GM23338 (cell line): Measurements from ENCODE around the gene SERPINB11. TPM values are rescaled to one million over a fixed set of nuclear protein-coding genes. Genes with fewer than 3 reads are reported as not detected.

Experiments
- ATAC-seq: fragments of 200-7000 bp; cut with Tn5 transposase; 3 replicates; pipeline ENCODE4 v1.9.1; 2020
- DNase-seq: peaks from one replicate; pipeline ENCODE4 v3.0.0-alpha.2; 2015; ENCODE audit warnings: low spot score
- H2AFZ ChIP-seq: fragments of 200-600 bp; sonication (generic); 2 replicates; pipeline ENCODE4 v1.8.0; 2016; ENCODE audit warnings: antibody characterized with exemption, mild to moderate bottlenecking, moderate library complexity
- H3F3A ChIP-seq: fragments of 200-600 bp; sonication (generic); replicated peaks from 2 replicates; pipeline ENCODE4 v1.8.0; 2017; ENCODE audit warnings: antibody characterized with exemption, mixed run types, low read depth
- H3K27ac ChIP-seq: fragments of 200-600 bp; sonication (generic); 2 replicates; pipeline ENCODE4 v1.6.1; 2016; ENCODE audit warnings: low read depth
- H3K27me3 ChIP-seq: fragments of 200-600 bp; sonication (generic); 2 replicates; pipeline ENCODE4 v1.8.0; 2016; ENCODE audit warnings: mild to moderate bottlenecking, mixed run types, moderate library complexity; ENCODE audit not compliant: insufficient read depth
- H3K36me3 ChIP-seq: fragments of 200-600 bp; sonication (generic); 2 replicates; pipeline ENCODE4 v1.8.0; 2016; ENCODE audit warnings: mild to moderate bottlenecking; ENCODE audit not compliant: insufficient read depth
- H3K4me1 ChIP-seq: fragments of 200-600 bp; sonication (generic); 2 replicates; pipeline ENCODE4 v1.8.0; 2016; ENCODE audit warnings: mild to moderate bottlenecking, moderate library complexity; ENCODE audit not compliant: insufficient read depth
- H3K4me2 ChIP-seq: fragments of 200-600 bp; sonication (generic); 2 replicates; pipeline ENCODE4 v1.7.1; 2017; ENCODE audit warnings: mixed run types
- H3K4me3 ChIP-seq: fragments of 200-600 bp; sonication (generic); 2 replicates; pipeline ENCODE4 v1.6.1; 2016; ENCODE audit warnings: mixed run types
- H3K79me2 ChIP-seq: fragments of 200-600 bp; sonication (generic); replicated peaks from 2 replicates; pipeline ENCODE4 v1.8.0; 2017; ENCODE audit warnings: mild to moderate bottlenecking; ENCODE audit not compliant: insufficient read depth
- H3K9me2 ChIP-seq: fragments of 200-600 bp; sonication (generic); 2 replicates; pipeline ENCODE4 v1.8.0; 2017; ENCODE audit not compliant: insufficient read depth
- H4K20me1 ChIP-seq: fragments of 200-600 bp; sonication (generic); replicated peaks from 2 replicates; pipeline ENCODE4 v1.8.0; 2017; ENCODE audit warnings: mild to moderate bottlenecking; ENCODE audit not compliant: insufficient read depth
- H3K27ac Mint-ChIP-seq: 2 replicates; pipeline ENCODE4 v1.8.0; 2020; ENCODE audit warnings: inconsistent platforms, mild to moderate bottlenecking, moderate library complexity, mixed read lengths
- H3K27me3 Mint-ChIP-seq: 3 replicates; pipeline ENCODE4 v1.8.0; 2022; ENCODE audit warnings: low read depth, mild to moderate bottlenecking, moderate library complexity, mixed read lengths, inconsistent platforms; ENCODE audit not compliant: insufficient read depth, poor library complexity
- H3K36me3 Mint-ChIP-seq: 3 replicates; pipeline ENCODE4 v1.8.0; 2021; ENCODE audit warnings: low read depth, mild to moderate bottlenecking, inconsistent platforms, moderate library complexity, mixed read lengths
- H3K4me1 Mint-ChIP-seq: 3 replicates; pipeline ENCODE4 v1.8.0; 2020; ENCODE audit warnings: mild to moderate bottlenecking, inconsistent platforms, mixed read lengths
- H3K4me3 Mint-ChIP-seq: 3 replicates; pipeline ENCODE4 v1.8.0; 2021; ENCODE audit warnings: moderate library complexity, mild to moderate bottlenecking, inconsistent platforms, mixed read lengths
- H3K9me3 Mint-ChIP-seq: 3 replicates; pipeline ENCODE4 v1.8.0; 2020; ENCODE audit warnings: moderate library complexity, mild to moderate bottlenecking, inconsistent platforms, mixed read lengths
- CREB1 ChIP-seq: fragments of 250-450 bp; sonication (Bioruptor Pico); IDR thresholded peaks from 2 replicates; pipeline ENCODE4 v1.5.0; 2020; ENCODE audit warnings: low read depth, mild to moderate bottlenecking, moderate library complexity
- EZH2 ChIP-seq: fragments of 200-600 bp; sonication (generic); IDR thresholded peaks from one replicate; pipeline ENCODE4 v1.8.0; 2017; ENCODE audit warnings: antibody characterized with exemption, mild to moderate bottlenecking, low read depth; ENCODE audit not compliant: unreplicated experiment
- EZH2phosphoT487 ChIP-seq: fragments of 200-600 bp; sonication (generic); IDR thresholded peaks from one replicate; pipeline ENCODE4 v1.8.1; 2018; ENCODE audit warnings: antibody characterized with exemption; ENCODE audit not compliant: unreplicated experiment
- JUNB ChIP-seq: IDR thresholded peaks from one replicate; pipeline ENCODE4 v1.6.1; 2016; ENCODE audit warnings: antibody characterized with exemption; ENCODE audit not compliant: unreplicated experiment
- NANOG ChIP-seq: IDR thresholded peaks from 2 replicates; pipeline ENCODE4 v1.6.1; 2016; ENCODE audit warnings: antibody characterized with exemption, borderline replicate concordance
- POLR2AphosphoS5 ChIP-seq: IDR thresholded peaks from 2 replicates; pipeline ENCODE4 v1.6.1; 2016; ENCODE audit warnings: antibody characterized with exemption, low read depth
- STAT1 ChIP-seq: IDR thresholded peaks from one replicate; pipeline ENCODE4 v1.6.1; 2016; ENCODE audit warnings: antibody characterized with exemption; ENCODE audit not compliant: unreplicated experiment
- ZNF114 ChIP-seq: fragments of 250-450 bp; sonication (Bioruptor Pico); IDR thresholded peaks from 2 replicates; pipeline ENCODE4 v1.5.0; 2020; ENCODE audit warnings: mild to moderate bottlenecking, moderate library complexity
- ZNF331 ChIP-seq: fragments of 250-450 bp; sonication (Bioruptor Pico); IDR thresholded peaks from 2 replicates; pipeline ENCODE4 v1.5.0; 2020; ENCODE audit warnings: low read depth, mild to moderate bottlenecking, moderate library complexity
- long read RNA-seq: library from polyadenylated mRNA; unstranded; transcript quantifications from one replicate; pipeline ENCODE4 v2.0.0, GENCODE V29; 2020; ENCODE audit not compliant: unreplicated experiment
- polyA plus RNA-seq: library from polyadenylated mRNA; unstranded; fragments of >200 nt; fragmentation: Nextera tagmentation; extraction: Ambion mirVana; gene quantifications from 2 replicates; pipeline ENCODE4 v1.2.1, GENCODE V29; 2016
- total RNA-seq: library from RNA; depleted of rRNA; stranded (reverse); fragments of >200 nt; shearing (Covaris generic); gene quantifications from 2 replicates; pipeline ENCODE4 v1.2.3, GENCODE V29; 2014; rRNA removed
- TF ChIP-seq, protein P1 (sequence below): fragments of 250-450 bp; sonication (Bioruptor Pico); IDR thresholded peaks from 2 replicates; pipeline ENCODE4 v1.5.0; 2020; ENCODE audit warnings: mild to moderate bottlenecking, moderate library complexity
- TF ChIP-seq, protein P2 (sequence below): IDR thresholded peaks from 2 replicates; pipeline ENCODE4 v1.6.1; 2016; ENCODE audit warnings: antibody characterized with exemption
- TF ChIP-seq, protein P3 (sequence below), 2 experiments: fragments of 200-600 bp in 1 of 2; sonication (generic) in 1 of 2; conservative IDR thresholded peaks; 2 replicates each; pipeline versions ENCODE4 v1.5.1 to v1.6.1; 2016 to 2017; ENCODE audit warnings: antibody characterized with exemption in 2 of 2, low read depth in 2 of 2, mild to moderate bottlenecking in 2 of 2, moderate library complexity in 1 of 2
- TF ChIP-seq, protein P4 (sequence below): IDR thresholded peaks from one replicate; pipeline ENCODE4 v1.6.1; 2018; ENCODE audit warnings: antibody characterized with exemption; ENCODE audit not compliant: unreplicated experiment

Gene SERPINB11, protein sequence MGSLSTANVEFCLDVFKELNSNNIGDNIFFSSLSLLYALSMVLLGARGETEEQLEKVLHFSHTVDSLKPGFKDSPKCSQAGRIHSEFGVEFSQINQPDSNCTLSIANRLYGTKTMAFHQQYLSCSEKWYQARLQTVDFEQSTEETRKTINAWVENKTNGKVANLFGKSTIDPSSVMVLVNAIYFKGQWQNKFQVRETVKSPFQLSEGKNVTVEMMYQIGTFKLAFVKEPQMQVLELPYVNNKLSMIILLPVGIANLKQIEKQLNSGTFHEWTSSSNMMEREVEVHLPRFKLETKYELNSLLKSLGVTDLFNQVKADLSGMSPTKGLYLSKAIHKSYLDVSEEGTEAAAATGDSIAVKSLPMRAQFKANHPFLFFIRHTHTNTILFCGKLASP
- total RNA-seq (not detected in 2 replicates), polyA plus RNA-seq (not detected in 2 replicates)
- long read RNA-seq = 0 reads

DNA sequence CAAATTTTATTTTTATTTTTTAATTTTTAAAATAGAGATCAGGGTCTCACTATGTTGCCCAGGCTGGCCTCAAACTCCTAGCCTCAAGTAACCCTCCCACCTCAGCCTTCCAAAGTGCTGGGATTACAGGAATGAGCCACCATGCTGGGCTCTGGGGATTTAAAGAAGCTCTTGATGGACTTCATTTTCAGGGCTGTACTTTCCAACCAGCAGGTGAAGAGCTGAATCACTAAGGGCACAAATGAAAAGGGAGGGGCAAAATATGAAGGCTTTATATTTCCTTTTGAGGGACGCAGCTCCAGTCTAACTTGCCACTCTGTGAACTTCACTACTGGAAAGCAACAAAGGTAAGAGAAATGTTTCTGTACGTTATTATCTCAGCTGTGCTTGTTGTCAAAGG is at the start of gene SERPINB11:
Gene SERPINB11 (plus strand): TSS at position 301 of the 400 bp plus-strand sequence. CDS start 7,234 bp downstream, outside the sequence.
- no peaks in the 10 kb centered on the region for H4K20me1 ChIP-seq
- H2AFZ ChIP-seq = no peak within 1 kb of the TSS
- H3K4me3 ChIP-seq = no peak within 1 kb of the TSS
- Mint-ChIP-seq H3K27me3 (no peaks in the 10 kb centered on the region), H3K27ac (no peak within 1 kb of the TSS), H3K4me1 (no peaks in the 10 kb centered on the region), H3K36me3 (no peaks in the 10 kb centered on the region), H3K9me3 (no peaks in the 10 kb centered on the region), H3K4me3 (no peak within 1 kb of the TSS)
- H3K4me1 ChIP-seq = no peaks in the 10 kb centered on the region
- no peak within 1 kb of the TSS for H3K4me2 ChIP-seq
- no peak within 1 kb of the TSS for H3K27ac ChIP-seq
- DNase-seq (no peak), ATAC-seq (no peak)
- 0 out of 2 replicates have a peak, but pooled peaks cover 6% of the 10 kb centered on the region for H3K9me2 ChIP-seq
- no peak for TF ChIP-seq STAT1
- TF ChIP-seq POLR2AphosphoS5 = no peak
- TF ChIP-seq, protein P1, sequence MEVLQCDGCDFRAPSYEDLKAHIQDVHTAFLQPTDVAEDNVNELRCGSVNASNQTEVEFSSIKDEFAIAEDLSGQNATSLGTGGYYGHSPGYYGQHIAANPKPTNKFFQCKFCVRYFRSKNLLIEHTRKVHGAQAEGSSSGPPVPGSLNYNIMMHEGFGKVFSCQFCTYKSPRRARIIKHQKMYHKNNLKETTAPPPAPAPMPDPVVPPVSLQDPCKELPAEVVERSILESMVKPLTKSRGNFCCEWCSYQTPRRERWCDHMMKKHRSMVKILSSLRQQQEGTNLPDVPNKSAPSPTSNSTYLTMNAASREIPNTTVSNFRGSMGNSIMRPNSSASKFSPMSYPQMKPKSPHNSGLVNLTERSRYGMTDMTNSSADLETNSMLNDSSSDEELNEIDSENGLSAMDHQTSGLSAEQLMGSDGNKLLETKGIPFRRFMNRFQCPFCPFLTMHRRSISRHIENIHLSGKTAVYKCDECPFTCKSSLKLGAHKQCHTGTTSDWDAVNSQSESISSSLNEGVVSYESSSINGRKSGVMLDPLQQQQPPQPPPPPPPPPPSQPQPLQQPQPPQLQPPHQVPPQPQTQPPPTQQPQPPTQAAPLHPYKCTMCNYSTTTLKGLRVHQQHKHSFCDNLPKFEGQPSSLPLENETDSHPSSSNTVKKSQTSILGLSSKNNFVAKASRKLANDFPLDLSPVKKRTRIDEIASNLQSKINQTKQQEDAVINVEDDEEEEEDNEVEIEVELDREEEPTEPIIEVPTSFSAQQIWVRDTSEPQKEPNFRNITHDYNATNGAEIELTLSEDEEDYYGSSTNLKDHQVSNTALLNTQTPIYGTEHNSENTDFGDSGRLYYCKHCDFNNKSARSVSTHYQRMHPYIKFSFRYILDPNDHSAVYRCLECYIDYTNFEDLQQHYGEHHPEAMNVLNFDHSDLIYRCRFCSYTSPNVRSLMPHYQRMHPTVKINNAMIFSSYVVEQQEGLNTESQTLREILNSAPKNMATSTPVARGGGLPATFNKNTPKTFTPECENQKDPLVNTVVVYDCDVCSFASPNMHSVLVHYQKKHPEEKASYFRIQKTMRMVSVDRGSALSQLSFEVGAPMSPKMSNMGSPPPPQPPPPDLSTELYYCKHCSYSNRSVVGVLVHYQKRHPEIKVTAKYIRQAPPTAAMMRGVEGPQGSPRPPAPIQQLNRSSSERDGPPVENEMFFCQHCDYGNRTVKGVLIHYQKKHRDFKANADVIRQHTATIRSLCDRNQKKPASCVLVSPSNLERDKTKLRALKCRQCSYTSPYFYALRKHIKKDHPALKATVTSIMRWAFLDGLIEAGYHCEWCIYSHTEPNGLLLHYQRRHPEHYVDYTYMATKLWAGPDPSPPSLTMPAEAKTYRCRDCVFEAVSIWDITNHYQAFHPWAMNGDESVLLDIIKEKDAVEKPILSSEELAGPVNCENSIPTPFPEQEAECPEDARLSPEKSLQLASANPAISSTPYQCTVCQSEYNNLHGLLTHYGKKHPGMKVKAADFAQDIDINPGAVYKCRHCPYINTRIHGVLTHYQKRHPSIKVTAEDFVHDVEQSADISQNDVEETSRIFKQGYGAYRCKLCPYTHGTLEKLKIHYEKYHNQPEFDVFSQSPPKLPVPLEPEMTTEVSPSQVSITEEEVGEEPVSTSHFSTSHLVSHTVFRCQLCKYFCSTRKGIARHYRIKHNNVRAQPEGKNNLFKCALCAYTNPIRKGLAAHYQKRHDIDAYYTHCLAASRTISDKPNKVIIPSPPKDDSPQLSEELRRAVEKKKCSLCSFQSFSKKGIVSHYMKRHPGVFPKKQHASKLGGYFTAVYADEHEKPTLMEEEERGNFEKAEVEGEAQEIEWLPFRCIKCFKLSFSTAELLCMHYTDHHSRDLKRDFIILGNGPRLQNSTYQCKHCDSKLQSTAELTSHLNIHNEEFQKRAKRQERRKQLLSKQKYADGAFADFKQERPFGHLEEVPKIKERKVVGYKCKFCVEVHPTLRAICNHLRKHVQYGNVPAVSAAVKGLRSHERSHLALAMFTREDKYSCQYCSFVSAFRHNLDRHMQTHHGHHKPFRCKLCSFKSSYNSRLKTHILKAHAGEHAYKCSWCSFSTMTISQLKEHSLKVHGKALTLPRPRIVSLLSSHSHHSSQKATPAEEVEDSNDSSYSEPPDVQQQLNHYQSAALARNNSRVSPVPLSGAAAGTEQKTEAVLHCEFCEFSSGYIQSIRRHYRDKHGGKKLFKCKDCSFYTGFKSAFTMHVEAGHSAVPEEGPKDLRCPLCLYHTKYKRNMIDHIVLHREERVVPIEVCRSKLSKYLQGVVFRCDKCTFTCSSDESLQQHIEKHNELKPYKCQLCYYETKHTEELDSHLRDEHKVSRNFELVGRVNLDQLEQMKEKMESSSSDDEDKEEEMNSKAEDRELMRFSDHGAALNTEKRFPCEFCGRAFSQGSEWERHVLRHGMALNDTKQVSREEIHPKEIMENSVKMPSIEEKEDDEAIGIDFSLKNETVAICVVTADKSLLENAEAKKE (CRISPR knock-in tag) = no peak
- no peak for TF ChIP-seq EZH2phosphoT487
- TF ChIP-seq CREB1 = no peak
- TF ChIP-seq, protein P2, sequence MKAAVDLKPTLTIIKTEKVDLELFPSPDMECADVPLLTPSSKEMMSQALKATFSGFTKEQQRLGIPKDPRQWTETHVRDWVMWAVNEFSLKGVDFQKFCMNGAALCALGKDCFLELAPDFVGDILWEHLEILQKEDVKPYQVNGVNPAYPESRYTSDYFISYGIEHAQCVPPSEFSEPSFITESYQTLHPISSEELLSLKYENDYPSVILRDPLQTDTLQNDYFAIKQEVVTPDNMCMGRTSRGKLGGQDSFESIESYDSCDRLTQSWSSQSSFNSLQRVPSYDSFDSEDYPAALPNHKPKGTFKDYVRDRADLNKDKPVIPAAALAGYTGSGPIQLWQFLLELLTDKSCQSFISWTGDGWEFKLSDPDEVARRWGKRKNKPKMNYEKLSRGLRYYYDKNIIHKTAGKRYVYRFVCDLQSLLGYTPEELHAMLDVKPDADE = no peak
- TF ChIP-seq ZNF331 (CRISPR knock-in tag) = no peak
- no peak for TF ChIP-seq EZH2
- TF ChIP-seq NANOG = no peak
- TF ChIP-seq, protein P3, sequence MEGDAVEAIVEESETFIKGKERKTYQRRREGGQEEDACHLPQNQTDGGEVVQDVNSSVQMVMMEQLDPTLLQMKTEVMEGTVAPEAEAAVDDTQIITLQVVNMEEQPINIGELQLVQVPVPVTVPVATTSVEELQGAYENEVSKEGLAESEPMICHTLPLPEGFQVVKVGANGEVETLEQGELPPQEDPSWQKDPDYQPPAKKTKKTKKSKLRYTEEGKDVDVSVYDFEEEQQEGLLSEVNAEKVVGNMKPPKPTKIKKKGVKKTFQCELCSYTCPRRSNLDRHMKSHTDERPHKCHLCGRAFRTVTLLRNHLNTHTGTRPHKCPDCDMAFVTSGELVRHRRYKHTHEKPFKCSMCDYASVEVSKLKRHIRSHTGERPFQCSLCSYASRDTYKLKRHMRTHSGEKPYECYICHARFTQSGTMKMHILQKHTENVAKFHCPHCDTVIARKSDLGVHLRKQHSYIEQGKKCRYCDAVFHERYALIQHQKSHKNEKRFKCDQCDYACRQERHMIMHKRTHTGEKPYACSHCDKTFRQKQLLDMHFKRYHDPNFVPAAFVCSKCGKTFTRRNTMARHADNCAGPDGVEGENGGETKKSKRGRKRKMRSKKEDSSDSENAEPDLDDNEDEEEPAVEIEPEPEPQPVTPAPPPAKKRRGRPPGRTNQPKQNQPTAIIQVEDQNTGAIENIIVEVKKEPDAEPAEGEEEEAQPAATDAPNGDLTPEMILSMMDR (conservative IDR thresholded peaks at IDR 0.05; ENCODE audit: low read depth in 2 of 2) = no peak
- TF ChIP-seq ZNF114 (CRISPR knock-in tag) = no peak
- TF ChIP-seq JUNB = no peak
- TF ChIP-seq, protein P4, sequence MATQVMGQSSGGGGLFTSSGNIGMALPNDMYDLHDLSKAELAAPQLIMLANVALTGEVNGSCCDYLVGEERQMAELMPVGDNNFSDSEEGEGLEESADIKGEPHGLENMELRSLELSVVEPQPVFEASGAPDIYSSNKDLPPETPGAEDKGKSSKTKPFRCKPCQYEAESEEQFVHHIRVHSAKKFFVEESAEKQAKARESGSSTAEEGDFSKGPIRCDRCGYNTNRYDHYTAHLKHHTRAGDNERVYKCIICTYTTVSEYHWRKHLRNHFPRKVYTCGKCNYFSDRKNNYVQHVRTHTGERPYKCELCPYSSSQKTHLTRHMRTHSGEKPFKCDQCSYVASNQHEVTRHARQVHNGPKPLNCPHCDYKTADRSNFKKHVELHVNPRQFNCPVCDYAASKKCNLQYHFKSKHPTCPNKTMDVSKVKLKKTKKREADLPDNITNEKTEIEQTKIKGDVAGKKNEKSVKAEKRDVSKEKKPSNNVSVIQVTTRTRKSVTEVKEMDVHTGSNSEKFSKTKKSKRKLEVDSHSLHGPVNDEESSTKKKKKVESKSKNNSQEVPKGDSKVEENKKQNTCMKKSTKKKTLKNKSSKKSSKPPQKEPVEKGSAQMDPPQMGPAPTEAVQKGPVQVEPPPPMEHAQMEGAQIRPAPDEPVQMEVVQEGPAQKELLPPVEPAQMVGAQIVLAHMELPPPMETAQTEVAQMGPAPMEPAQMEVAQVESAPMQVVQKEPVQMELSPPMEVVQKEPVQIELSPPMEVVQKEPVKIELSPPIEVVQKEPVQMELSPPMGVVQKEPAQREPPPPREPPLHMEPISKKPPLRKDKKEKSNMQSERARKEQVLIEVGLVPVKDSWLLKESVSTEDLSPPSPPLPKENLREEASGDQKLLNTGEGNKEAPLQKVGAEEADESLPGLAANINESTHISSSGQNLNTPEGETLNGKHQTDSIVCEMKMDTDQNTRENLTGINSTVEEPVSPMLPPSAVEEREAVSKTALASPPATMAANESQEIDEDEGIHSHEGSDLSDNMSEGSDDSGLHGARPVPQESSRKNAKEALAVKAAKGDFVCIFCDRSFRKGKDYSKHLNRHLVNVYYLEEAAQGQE = no peak
- H3K36me3 ChIP-seq = no peaks in the 10 kb centered on the region
- H3K79me2 ChIP-seq = no peaks in the 10 kb centered on the region
- H3F3A ChIP-seq = no peaks in the 10 kb centered on the region
- H3K27me3 ChIP-seq = no peaks in the 10 kb centered on the region
